HepG2 (cell line): ENCODE data around the gene LRRC4C. TPM values are rescaled to one million over a fixed set of nuclear protein-coding genes. Genes with fewer than 3 reads are reported as not detected.

Experiments
- ATAC-seq: fragments of 200-7000 bp; cut with Tn5 transposase; 3 replicates; pipeline ENCODE4 v1.9.1; 2020; ENCODE audit warnings: mild to moderate bottlenecking, moderate library complexity
- BruUV-seq: library from RNA; stranded (reverse); fragments of 400-500 nt; replicated peaks from 2 replicates; lab custom pipeline; 2021; lab: Mats Ljungman, UMichigan
- CTCF ChIA-PET: fragments of 300-600 bp; formaldehyde crosslinking; extraction: SDS; loops from one replicate; lab custom pipeline; 2021; ENCODE audit warnings: low total read pairs, inconsistent platforms, low intra/inter-chr PET ratio; lab: Yijun Ruan, JAX
- POLR2A ChIA-PET: fragments of 350-600 bp; sonication (Branson Sonifier 250); formaldehyde crosslinking; loops from one replicate; lab custom pipeline; 2020; ENCODE audit warnings: antibody characterized with exemption, inconsistent platforms; lab: Yijun Ruan, JAX
- DNase-seq: peaks from one replicate; pipeline ENCODE4 v3.0.0-alpha.2; 2015; ENCODE audit warnings: low spot score
- FAIRE-seq: peaks from 3 replicates; lab custom pipeline; 2011; peaks lifted over from hg19 to GRCh38; lab: Jason Lieb, UNC
- H2AFZ ChIP-seq: one replicate; pipeline ENCODE4 v1.6.1; 2011; ENCODE audit warnings: low read length, inconsistent platforms
- H3K27ac ChIP-seq: fragments of 300-600 bp; 3 replicates; pipeline ENCODE4 v1.8.0; 2011; ENCODE audit warnings: mixed run types, mild to moderate bottlenecking, mixed read lengths, low read length, inconsistent platforms; ENCODE audit not compliant: insufficient read depth; ENCODE audit errors: extremely low read length
- H3K27me3 ChIP-seq, 2 experiments: fragments of 200-600 bp in 1 of 2; 2 replicates in 1 of 2; 3 replicates in 1 of 2; pipeline versions ENCODE4 v1.6.0 to v1.8.0; 2011; ENCODE audit warnings: low read length in 2 of 2, mild to moderate bottlenecking in 2 of 2, moderate library complexity in 2 of 2, inconsistent platforms in 1 of 2; ENCODE audit not compliant: insufficient read depth in 2 of 2, control insufficient read depth in 1 of 2
- H3K36me3 ChIP-seq, 2 experiments: fragments of 200-600 bp in 1 of 2; replicated peaks in 1 of 2; 2 replicates in 1 of 2; 3 replicates in 1 of 2; pipeline versions ENCODE4 v1.5.1 to v1.8.0; 2011; ENCODE audit warnings: low read length in 2 of 2, inconsistent platforms in 1 of 2; ENCODE audit not compliant: insufficient read depth in 2 of 2, control insufficient read depth in 1 of 2
- H3K4me1 ChIP-seq: 2 replicates; pipeline ENCODE4 v1.5.1; 2012; ENCODE audit warnings: low read length, inconsistent platforms; ENCODE audit not compliant: insufficient read depth
- H3K4me2 ChIP-seq: 2 replicates; pipeline ENCODE4 v1.6.0; 2011; ENCODE audit warnings: low read depth, low read length, inconsistent platforms
- H3K4me3 ChIP-seq, 3 experiments: fragments of 200-600 bp in 1 of 3; sonication (generic), shearing (Covaris generic) in 1 of 3; replicated peaks in 1 of 3; 2 replicates each; pipeline ENCODE4 v1.5.1; 2011 to 2016; ENCODE audit warnings: low read length in 3 of 3, inconsistent platforms in 2 of 3, low read depth in 2 of 3, mild to moderate bottlenecking in 2 of 3, control low read depth in 1 of 3, mixed read lengths in 1 of 3; ENCODE audit not compliant: insufficient read depth in 1 of 3
- H3K79me2 ChIP-seq: one replicate; pipeline ENCODE4 v1.6.1; 2011; ENCODE audit warnings: low read length, inconsistent platforms; ENCODE audit not compliant: insufficient read depth
- H3K9ac ChIP-seq: 2 replicates; pipeline ENCODE4 v1.6.0; 2011; ENCODE audit warnings: mild to moderate bottlenecking, low read depth, low read length, inconsistent platforms; ENCODE audit not compliant: insufficient read depth
- H3K9me3 ChIP-seq: 2 replicates; pipeline ENCODE4 v1.5.1; 2012; ENCODE audit warnings: mild to moderate bottlenecking, low read length
- H4K20me1 ChIP-seq: 2 replicates; pipeline ENCODE4 v1.6.0; 2011; ENCODE audit warnings: inconsistent platforms, mild to moderate bottlenecking, low read length, moderate library complexity; ENCODE audit not compliant: insufficient read depth
- ATAD3A ChIP-seq: sonication (generic); formaldehyde crosslinking; IDR thresholded peaks from 2 replicates; pipeline ENCODE4 v1.4.0; 2020; ENCODE audit warnings: missing genetic modification reagents
- ATF1 ChIP-seq: IDR thresholded peaks from 2 replicates; pipeline ENCODE4 v1.6.1; 2016; ENCODE audit warnings: mild to moderate bottlenecking, control low read depth
- HNF4A ChIP-seq: sonication (generic); formaldehyde crosslinking; IDR thresholded peaks from 2 replicates; pipeline ENCODE4 v1.4.0; 2020; ENCODE audit warnings: missing genetic modification reagents
- KLF13 ChIP-seq: sonication (generic); formaldehyde crosslinking; IDR thresholded peaks from 2 replicates; pipeline ENCODE4 v1.4.0; 2020; ENCODE audit warnings: mild to moderate bottlenecking, missing genetic modification reagents
- NFE2L2 ChIP-seq: fragments of 150-350 bp; IDR thresholded peaks from 2 replicates; pipeline ENCODE4 v1.6.1; 2014; ENCODE audit warnings: low read length
- NONO ChIP-seq, 2 experiments: fragments of 450-650 bp in 1 of 2; sonication (generic) in 1 of 2; formaldehyde crosslinking in 1 of 2; IDR thresholded peaks in 1 of 2; conservative IDR thresholded peaks in 1 of 2; 2 replicates each; pipeline versions ENCODE4 v1.6.1 to v1.8.0; 2017 to 2022; ENCODE audit warnings: mild to moderate bottlenecking in 1 of 2, missing genetic modification reagents in 1 of 2, moderate library complexity in 1 of 2
- POLR2AphosphoS5 ChIP-seq: IDR thresholded peaks from 2 replicates; pipeline ENCODE4 v1.6.1; 2012; ENCODE audit warnings: low read depth, low read length
- SMAD9 ChIP-seq: sonication (generic); formaldehyde crosslinking; IDR thresholded peaks from 2 replicates; pipeline ENCODE4 v1.5.1; 2020; ENCODE audit warnings: mild to moderate bottlenecking, missing genetic modification reagents
- TBP ChIP-seq: sonication (generic); formaldehyde crosslinking; IDR thresholded peaks from 2 replicates; pipeline ENCODE4 v1.5.0; 2020; ENCODE audit warnings: missing genetic modification reagents
- TBX2 ChIP-seq: sonication (generic); formaldehyde crosslinking; IDR thresholded peaks from 2 replicates; pipeline ENCODE4 v1.5.0; 2020; ENCODE audit warnings: missing genetic modification reagents, mild to moderate bottlenecking, borderline replicate concordance
- THAP7 ChIP-seq: sonication (generic); formaldehyde crosslinking; IDR thresholded peaks from 2 replicates; pipeline ENCODE4 v1.8.1; 2023; ENCODE audit warnings: mild to moderate bottlenecking, missing genetic modification reagents
- U2AF1 ChIP-seq: fragments of 200-400 bp; formaldehyde crosslinking; optimal IDR thresholded peaks from 2 replicates; pipeline ENCODE3; 2017; ENCODE audit warnings: mild to moderate bottlenecking, low read depth, low read length
- UBTF ChIP-seq: sonication (generic); formaldehyde crosslinking; IDR thresholded peaks from 2 replicates; pipeline ENCODE4 v1.4.0; 2020; ENCODE audit warnings: mild to moderate bottlenecking, missing genetic modification reagents
- ZBTB46 ChIP-seq: sonication (generic); formaldehyde crosslinking; IDR thresholded peaks from 2 replicates; pipeline ENCODE4 v1.4.0; 2020; ENCODE audit warnings: mild to moderate bottlenecking, missing genetic modification reagents, borderline replicate concordance
- ZNF292 ChIP-seq: sonication (generic); formaldehyde crosslinking; IDR thresholded peaks from 2 replicates; pipeline ENCODE4 v1.8.1; 2022; ENCODE audit warnings: mild to moderate bottlenecking, low read depth, missing genetic modification reagents, borderline replicate concordance
- ZNF543 ChIP-seq: sonication (generic); formaldehyde crosslinking; IDR thresholded peaks from 2 replicates; pipeline ENCODE4 v1.4.0; 2020; ENCODE audit warnings: mild to moderate bottlenecking, missing genetic modification reagents
- ZNF607 ChIP-seq: sonication (generic); formaldehyde crosslinking; IDR thresholded peaks from 2 replicates; pipeline ENCODE4 v1.5.1; 2020; ENCODE audit warnings: missing genetic modification reagents, mild to moderate bottlenecking, borderline replicate concordance
- ZNF709 ChIP-seq: sonication (generic); formaldehyde crosslinking; IDR thresholded peaks from 2 replicates; pipeline ENCODE4 v1.5.0; 2020; ENCODE audit warnings: mild to moderate bottlenecking, missing genetic modification reagents
- WGBS: methylation state at CpG from one replicate; pipeline ENCODE4 v1.1.6; 2017; ENCODE audit warnings: low lambda C conversion rate; 5-methylcytosine and 5-hydroxymethylcytosine counted together
- in situ Hi-C: cut with HindIII; loops from 2 replicates; pipeline ENCODE4 v1.10.0; 2017; ENCODE audit warnings: low pct_unique_long_range_greater_than_20kb; ENCODE audit not compliant: extremely low pct_ligation_motif_present
- intact Hi-C: fragments of 100-400 bp; cut with micrococcal nuclease; formaldehyde crosslinking; loops from one replicate; pipeline ENCODE4 v1.10.0; 2022; ENCODE audit not compliant: unreplicated experiment
- polyA plus RNA-seq, 8 experiments: library from polyadenylated mRNA; depleted of rRNA in 3 of 8; stranded (reverse) in 7 of 8; unstranded in 1 of 8; fragments of >200 nt; fragmentation: Illumina TruSeq in 4 of 8; extraction: Trizol in 4 of 8; gene quantifications; 2 replicates each; pipeline versions ENCODE4 v1.2.1 to v1.2.3, GENCODE V29; 2011 to 2016; ENCODE audit warnings: low read depth in 4 of 8, missing spikeins in 1 of 8, mixed read lengths in 1 of 8; ENCODE audit not compliant: insufficient read depth in 1 of 8
- total RNA-seq, 5 experiments: library from RNA; depleted of rRNA; stranded (reverse); fragments of >200 nt; fragmentation: Illumina TruSeq; extraction: Trizol; gene quantifications; 2 replicates each; pipeline ENCODE4 v1.2.3, GENCODE V29; 2016; ENCODE audit warnings: low read depth in 1 of 5

Gene LRRC4C
- total and polyA plus RNA-seq, 2 of the 13 experiments (the other 11 are each of a cell fraction or from before 2014, with no cell fraction given): not detected

- ChIA-PET CTCF (no interaction called here), POLR2A (no interaction called here)
- DNase-seq (no peak), FAIRE-seq (no peak), ATAC-seq (no peak)
- no peaks in the 10 kb centered on the region for H3K27me3 ChIP-seq
- H3K9ac ChIP-seq: no peak overlapping the region
- H2AFZ ChIP-seq: no peak overlapping the region
- no peak overlapping the region for H3K27ac ChIP-seq
- no peak for TF ChIP-seq KLF13 (CRISPR knock-in tag)
- no peak for TF ChIP-seq ZNF292 (CRISPR knock-in tag)
- no peak for TF ChIP-seq NFE2L2
- no peak for TF ChIP-seq ZBTB46 (CRISPR knock-in tag)
- TF ChIP-seq ZNF607 (CRISPR knock-in tag): no peak
- TF ChIP-seq ZNF709 (CRISPR knock-in tag): no peak
- TF ChIP-seq SMAD9 (CRISPR knock-in tag): no peak
- TF ChIP-seq UBTF (CRISPR knock-in tag): no peak
- no peak for TF ChIP-seq TBP (CRISPR knock-in tag)
- TF ChIP-seq ATAD3A: no peak
- TF ChIP-seq ZNF543: no peak
- TF ChIP-seq TBX2 (CRISPR knock-in tag): no peak
- TF ChIP-seq HNF4A (CRISPR knock-in tag): no peak
- no peak for TF ChIP-seq U2AF1
- no peak for TF ChIP-seq NONO (IDR thresholded peaks at IDR 0.05)
- no peak for TF ChIP-seq NONO (CRISPR knock-in tag; conservative IDR thresholded peaks at IDR 0.05)
- TF ChIP-seq ATF1 (CRISPR knock-in tag): no peak
- no peak for TF ChIP-seq THAP7 (CRISPR knock-in tag)
- TF ChIP-seq POLR2AphosphoS5: no peak
- BruUV-seq: no TSS peak
- WGBS: 0% methylated on average over 1 of the region's 1 CpG
- no peaks in the 10 kb centered on the region for H3K4me1 ChIP-seq
- H3K79me2 ChIP-seq: no peaks in the 10 kb centered on the region
- no peaks in the 10 kb centered on the region for H3K9me3 ChIP-seq
- intact Hi-C loops: no loop called here
- H4K20me1 ChIP-seq: no peaks in the 10 kb centered on the region
- in situ Hi-C loops: no loop called here
- no peak overlapping the region for H3K4me2 ChIP-seq
- no peaks in the 10 kb centered on the region for H3K36me3 ChIP-seq
- no peak overlapping the region for H3K4me3 ChIP-seq
These were observed 35.3 kb upstream of the LRRC4C start for GRCh38 chr11:41494716-41495115.
